K562 (cell line): ENCODE measurements around the gene CLCA2. TPM values are rescaled to one million over a fixed set of nuclear protein-coding genes. Genes with fewer than 3 reads are reported as not detected.

ENCODE experiments used
- ATAC-seq: fragments of 200-7000 bp; cut with Tn5 transposase; 3 replicates; pipeline ENCODE4 v1.9.1; 2020; ENCODE audit warnings: moderate library complexity
- BruUV-seq: library from RNA; stranded (reverse); fragments of 400-500 nt; replicated peaks from 2 replicates; lab custom pipeline; 2021; lab: Mats Ljungman, UMichigan
- CTCF ChIA-PET: fragments of 300-600 bp; formaldehyde crosslinking; extraction: SDS; loops from one replicate; lab custom pipeline; 2021; ENCODE audit warnings: low intra/inter-chr PET ratio; lab: Yijun Ruan, JAX
- POLR2A ChIA-PET: fragments of 300-600, 350-650 bp; sonication (Branson Sonifier 250); formaldehyde crosslinking; extraction: SDS; loops from one replicate; lab custom pipeline; 2021; ENCODE audit warnings: antibody characterized with exemption, inconsistent platforms; lab: Yijun Ruan, JAX
- DNase-seq, 4 experiments: peaks; one replicate each; pipeline versions ENCODE4 v3.0.0 to v3.0.0-alpha.2; 2011 to 2018; ENCODE audit warnings: low spot score in 3 of 4, mixed read lengths in 3 of 4; ENCODE audit errors: extremely low read depth in 1 of 4
- FAIRE-seq: peaks from 2 replicates; lab custom pipeline; 2011; peaks lifted over from hg19 to GRCh38; lab: Jason Lieb, UNC
- H2AFZ ChIP-seq: 2 replicates; pipeline ENCODE4 v1.6.0; 2011; ENCODE audit warnings: low read depth, low read length, control low read depth, inconsistent platforms
- H3K27ac ChIP-seq: fragments of 200-600 bp; 3 replicates; pipeline ENCODE4 v1.8.0; 2011; ENCODE audit warnings: low read depth, mild to moderate bottlenecking, control low read depth, inconsistent platforms, low read length, moderate library complexity, mixed read lengths; ENCODE audit errors: extremely low read depth
- H3K27me3 ChIP-seq, 2 experiments: fragments of 300-600 bp in 1 of 2; 2 replicates in 1 of 2; 3 replicates in 1 of 2; pipeline versions ENCODE4 v1.6.0 to v1.8.0; 2011; ENCODE audit warnings: inconsistent platforms in 2 of 2, low read length in 2 of 2, mild to moderate bottlenecking in 1 of 2, mixed read lengths in 1 of 2, moderate library complexity in 1 of 2; ENCODE audit not compliant: control insufficient read depth in 2 of 2, insufficient read depth in 2 of 2
- H3K36me3 ChIP-seq: fragments of 300-600 bp; 3 replicates; pipeline ENCODE4 v1.8.0; 2011; ENCODE audit warnings: mild to moderate bottlenecking, low read length, inconsistent platforms; ENCODE audit not compliant: control insufficient read depth, insufficient read depth
- H3K4me1 ChIP-seq, 2 experiments: fragments of 200-600 bp in 1 of 2; replicated peaks in 1 of 2; 2 replicates in 1 of 2; 3 replicates in 1 of 2; pipeline versions ENCODE4 v1.5.1 to v1.8.0; 2011; ENCODE audit warnings: inconsistent platforms in 2 of 2, low read length in 2 of 2, mild to moderate bottlenecking in 1 of 2, mixed read lengths in 1 of 2, moderate library complexity in 1 of 2; ENCODE audit not compliant: control insufficient read depth in 2 of 2, insufficient read depth in 2 of 2
- H3K4me2 ChIP-seq: 2 replicates; pipeline ENCODE4 v1.6.1; 2011; ENCODE audit warnings: low read length, control low read depth, inconsistent platforms, mixed read lengths; ENCODE audit not compliant: insufficient read depth
- H3K4me3 ChIP-seq: fragments of 200-600 bp; sonication (generic), shearing (Covaris generic); 2 replicates; pipeline ENCODE4 v1.5.1; 2016; ENCODE audit warnings: control low read depth, inconsistent platforms
- H3K79me2 ChIP-seq: fragments of 200-600 bp; 3 replicates; pipeline ENCODE4 v1.8.0; 2011; ENCODE audit warnings: low read length, inconsistent platforms; ENCODE audit not compliant: control insufficient read depth, insufficient read depth
- H3K9ac ChIP-seq, 2 experiments: 2 replicates each; pipeline versions ENCODE4 v1.6.0 to v1.6.1; 2011; ENCODE audit warnings: low read depth in 2 of 2, low read length in 2 of 2, control low read depth in 1 of 2, inconsistent platforms in 1 of 2, mild to moderate bottlenecking in 1 of 2, mixed read lengths in 1 of 2; ENCODE audit not compliant: insufficient read depth in 1 of 2
- H3K9me1 ChIP-seq: one replicate; pipeline ENCODE4 v1.6.0; 2011; ENCODE audit warnings: inconsistent platforms, mild to moderate bottlenecking, low read length, moderate library complexity; ENCODE audit not compliant: control insufficient read depth, insufficient read depth
- H3K9me3 ChIP-seq: replicated peaks from 2 replicates; pipeline ENCODE4 v1.5.1; 2011; ENCODE audit warnings: low read depth, low read length, inconsistent platforms; ENCODE audit not compliant: control insufficient read depth, insufficient read depth
- H4K20me1 ChIP-seq: replicated peaks from 2 replicates; pipeline ENCODE4 v1.6.1; 2011; ENCODE audit warnings: low read length, inconsistent platforms, mixed read lengths; ENCODE audit not compliant: control insufficient read depth, insufficient read depth
- ATF7 ChIP-seq: fragments of 450-650 bp; IDR thresholded peaks from 2 replicates; pipeline ENCODE4 v1.7.1; 2014; ENCODE audit warnings: mild to moderate bottlenecking, moderate library complexity
- C11orf30 ChIP-seq: fragments of 450-650 bp; IDR thresholded peaks from 2 replicates; pipeline ENCODE4 v1.6.1; 2016; ENCODE audit warnings: low read depth, mild to moderate bottlenecking
- HDAC2 ChIP-seq: fragments of 450-650 bp; IDR thresholded peaks from 2 replicates; pipeline ENCODE4 v1.6.1; 2016; ENCODE audit warnings: mild to moderate bottlenecking
- JUNB ChIP-seq: fragments of 450-650 bp; formaldehyde crosslinking; conservative IDR thresholded peaks from 2 replicates; pipeline ENCODE4 v1.4.0; 2020; ENCODE audit warnings: mild to moderate bottlenecking
- LARP7 ChIP-seq: fragments of 450-650 bp; IDR thresholded peaks from 2 replicates; pipeline ENCODE4 v1.6.1; 2016
- NCOA1 ChIP-seq: fragments of 450-650 bp; IDR thresholded peaks from 2 replicates; pipeline ENCODE4 v1.6.1; 2016; ENCODE audit warnings: low read depth
- ZC3H4 ChIP-seq: sonication (generic); formaldehyde crosslinking; IDR thresholded peaks from 2 replicates; pipeline ENCODE4 v1.9.0; 2021; ENCODE audit warnings: missing genetic modification reagents, borderline replicate concordance
- ZFP30 ChIP-seq: fragments of 250-450 bp; sonication (Bioruptor Pico); IDR thresholded peaks from 2 replicates; pipeline ENCODE4 v1.8.0; 2022; ENCODE audit warnings: moderate library complexity, mild to moderate bottlenecking, inconsistent platforms, borderline replicate concordance
- ZNF695 ChIP-seq: fragments of 450-650 bp; formaldehyde crosslinking; IDR thresholded peaks from 2 replicates; pipeline ENCODE4 v1.4.0; 2020; ENCODE audit warnings: mild to moderate bottlenecking, moderate library complexity
- WGBS: fragments of 100-300 bp; shearing (Covaris generic); methylation state at CpG from one replicate; pipeline ENCODE4 v1.1.6; 2016; ENCODE audit warnings: low coverage, mixed read lengths; ENCODE audit not compliant: insufficient coverage; ENCODE audit errors: missing lambda C conversion rate; 5-methylcytosine and 5-hydroxymethylcytosine counted together
- in situ Hi-C: fragments of 300-500 bp; cut with MboI; formaldehyde crosslinking; loops from 4 replicates; pipeline ENCODE4 v1.15.0; 2018; ENCODE audit warnings: inconsistent platforms, mixed read lengths
- intact Hi-C: fragments of 100-400 bp; cut with micrococcal nuclease; formaldehyde crosslinking; loops from 2 replicates; pipeline ENCODE4 v1.14.2; 2022
- polyA plus RNA-seq, 8 experiments: library from polyadenylated mRNA; depleted of rRNA in 4 of 8; stranded (reverse) in 5 of 8; unstranded in 3 of 8; fragments of >200 nt; fragmentation: Nextera tagmentation in 2 of 8; fragmentation: Illumina TruSeq in 1 of 8; extraction: Ambion mirVana in 2 of 8; extraction: Trizol in 1 of 8; gene quantifications; 2 replicates each; pipeline versions ENCODE4 v1.2.1 to v1.2.3, GENCODE V29; 2011 to 2014; ENCODE audit warnings: inconsistent platforms in 1 of 8, missing spikeins in 1 of 8
- total RNA-seq, 7 experiments: library from RNA; depleted of rRNA in 6 of 7; stranded (reverse); fragments of >200 nt in 6 of 7; fragmentation: Illumina TruSeq in 2 of 7; extraction: Trizol in 2 of 7; gene quantifications; 2 replicates each; pipeline versions ENCODE4 v1.2.1 to v1.2.3, GENCODE V29; 2011 to 2021; ENCODE audit warnings: low replicate concordance in 1 of 7

The CLCA2 gene
- total and polyA plus RNA-seq, 9 of the 15 experiments (the other 6 are each of a cell fraction or from before 2014, with no cell fraction given), result 0.03 TPM; not detected in 8

DNA sequence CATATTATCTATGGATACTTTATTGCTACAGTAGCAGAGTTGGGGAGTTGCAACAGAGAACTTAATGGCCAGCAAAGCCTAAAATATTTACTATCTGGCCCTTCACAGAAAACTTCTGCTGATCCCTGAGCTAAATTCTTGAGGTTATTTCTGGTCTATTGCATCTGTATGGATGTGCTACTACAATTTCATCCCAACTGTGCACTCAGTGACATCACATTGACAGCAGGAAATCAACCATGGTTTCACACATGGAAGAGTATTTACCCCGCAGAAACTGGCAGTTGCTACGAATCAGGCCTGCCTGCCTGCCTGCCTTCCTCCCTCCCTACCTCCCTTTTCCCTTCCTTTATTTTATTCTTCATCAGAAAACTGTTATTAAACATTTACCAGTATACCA, 12.1 kb downstream of the CLCA2 start:
- in situ Hi-C loops, result no loop called here
- 6% methylated on average over 2 of the region's 2 CpGs for WGBS
- no peaks in the 10 kb centered on the region for H4K20me1 ChIP-seq
- H3K9me1 ChIP-seq, result no peaks in the 10 kb centered on the region
- H3K4me3 ChIP-seq, result no peak overlapping the region
- ChIA-PET POLR2A (no interaction called here), CTCF (no interaction called here)
- BruUV-seq, result no TSS peak
- no peak overlapping the region for H3K9ac ChIP-seq
- H3K79me2 ChIP-seq, result no peaks in the 10 kb centered on the region
- no peaks in the 10 kb centered on the region for H3K9me3 ChIP-seq
- no peak overlapping the region for H3K27ac ChIP-seq
- no peak for FAIRE-seq
- no peak overlapping the region for H3K4me2 ChIP-seq
- no peaks in the 10 kb centered on the region for H3K36me3 ChIP-seq
- H3K27me3 ChIP-seq, result peaks cover 0 to 6% of the 10 kb centered on the region in 2 experiments; a peak in 4 of 5 replicates
- no peak for DNase-seq
- H3K4me1 ChIP-seq, result no peaks in the 10 kb centered on the region
- TF ChIP-seq ZC3H4 (CRISPR knock-in tag) (no peak), JUNB (CRISPR knock-in tag) (no peak), ATF7 (no peak), NCOA1 (no peak), C11orf30 (no peak), LARP7 (no peak), ZFP30 (CRISPR knock-in tag) (no peak), ZNF695 (CRISPR knock-in tag) (no peak), HDAC2 (no peak)
- TF ChIP-seq, all 486 proteins: peak for 0
- no peak overlapping the region for H2AFZ ChIP-seq
- intact Hi-C loops, result no loop called here
- no peak for ATAC-seq
